GM12891 (cell line): ENCODE data around the gene ZBTB1.

ENCODE experiments used
- DNase-seq: peaks from one replicate; pipeline ENCODE4 v3.0.0; 2011; ENCODE audit warnings: low spot score; ENCODE audit not compliant: insufficient read length
- FAIRE-seq: peaks from 2 replicates; lab custom pipeline; 2011; peaks lifted over from hg19 to GRCh38; lab: Jason Lieb, UNC
- PAX5 ChIP-seq: IDR thresholded peaks from 2 replicates; pipeline ENCODE4 v1.6.1; 2011; ENCODE audit warnings: low read length, moderate library complexity, mild to moderate bottlenecking; ENCODE audit not compliant: insufficient read depth, severe bottlenecking
- POLR2A ChIP-seq: IDR thresholded peaks from 2 replicates; pipeline ENCODE4 v1.6.1; 2011; ENCODE audit warnings: low read depth, low read length, control low read depth
- POLR2AphosphoS5 ChIP-seq: IDR thresholded peaks from 2 replicates; pipeline ENCODE4 v1.6.1; 2011; ENCODE audit warnings: low read depth, low read length, control low read depth
- POU2F2 ChIP-seq: IDR thresholded peaks from 2 replicates; pipeline ENCODE4 v1.6.1; 2011; ENCODE audit warnings: low read depth, mild to moderate bottlenecking, control low read depth, low read length, moderate library complexity
- SPI1 ChIP-seq: IDR thresholded peaks from 2 replicates; pipeline ENCODE4 v1.6.1; 2011; ENCODE audit warnings: low read depth, low read length, control low read depth
- TAF1 ChIP-seq: IDR thresholded peaks from 2 replicates; pipeline ENCODE4 v1.6.1; 2011; ENCODE audit warnings: low read depth, low read length, control low read depth

ZBTB1 gene

DNA sequence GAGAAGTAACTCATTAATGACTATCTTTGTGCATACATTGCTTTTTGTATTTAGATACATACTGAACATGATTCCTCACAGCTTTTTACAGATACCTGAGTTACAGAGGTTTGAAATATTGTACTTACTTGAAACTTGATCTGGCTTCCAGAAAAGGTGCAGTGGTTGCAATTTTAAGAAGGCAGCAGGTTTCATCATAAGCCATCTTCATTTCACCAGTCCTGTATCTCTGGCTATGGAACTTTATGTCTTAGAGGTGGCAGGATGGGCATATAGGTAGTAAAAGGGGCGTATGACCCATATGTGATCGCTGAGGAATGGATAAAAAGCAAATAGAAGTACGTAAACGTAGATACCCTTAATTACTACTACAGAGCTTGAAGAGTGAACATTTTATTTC is 13.7 kb downstream of the ZBTB1 start:
- TF ChIP-seq POU2F2 (no peak), POLR2AphosphoS5 (no peak), PAX5 (no peak), POLR2A (no peak), TAF1 (no peak), SPI1 (no peak)
- no peak for FAIRE-seq
- DNase-seq: no peak

DNA sequence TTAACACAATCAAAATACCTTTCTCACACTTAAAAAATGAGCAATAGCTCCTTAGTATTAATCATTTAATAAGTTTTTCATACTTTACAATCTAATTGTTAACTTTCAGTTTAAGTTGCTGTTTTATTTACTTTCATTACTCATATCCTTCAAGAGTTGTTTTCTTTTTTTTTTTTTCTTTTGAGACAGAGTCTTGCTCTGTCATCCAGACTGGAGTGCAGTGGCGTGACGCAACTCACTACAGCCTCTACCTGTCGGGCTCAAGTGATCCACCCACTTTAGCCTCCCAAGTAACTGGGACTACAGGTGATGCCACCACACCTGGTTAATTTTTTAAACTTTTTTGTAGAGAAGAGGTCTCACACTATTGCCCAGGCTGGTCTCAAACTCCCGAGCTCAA is 16.1 kb downstream of the ZBTB1 start:
- FAIRE-seq (no peak), DNase-seq (no peak)
- TF ChIP-seq PAX5 (no peak), TAF1 (no peak), POLR2AphosphoS5 (no peak), POLR2A (no peak), POU2F2 (no peak), SPI1 (no peak)

DNA sequence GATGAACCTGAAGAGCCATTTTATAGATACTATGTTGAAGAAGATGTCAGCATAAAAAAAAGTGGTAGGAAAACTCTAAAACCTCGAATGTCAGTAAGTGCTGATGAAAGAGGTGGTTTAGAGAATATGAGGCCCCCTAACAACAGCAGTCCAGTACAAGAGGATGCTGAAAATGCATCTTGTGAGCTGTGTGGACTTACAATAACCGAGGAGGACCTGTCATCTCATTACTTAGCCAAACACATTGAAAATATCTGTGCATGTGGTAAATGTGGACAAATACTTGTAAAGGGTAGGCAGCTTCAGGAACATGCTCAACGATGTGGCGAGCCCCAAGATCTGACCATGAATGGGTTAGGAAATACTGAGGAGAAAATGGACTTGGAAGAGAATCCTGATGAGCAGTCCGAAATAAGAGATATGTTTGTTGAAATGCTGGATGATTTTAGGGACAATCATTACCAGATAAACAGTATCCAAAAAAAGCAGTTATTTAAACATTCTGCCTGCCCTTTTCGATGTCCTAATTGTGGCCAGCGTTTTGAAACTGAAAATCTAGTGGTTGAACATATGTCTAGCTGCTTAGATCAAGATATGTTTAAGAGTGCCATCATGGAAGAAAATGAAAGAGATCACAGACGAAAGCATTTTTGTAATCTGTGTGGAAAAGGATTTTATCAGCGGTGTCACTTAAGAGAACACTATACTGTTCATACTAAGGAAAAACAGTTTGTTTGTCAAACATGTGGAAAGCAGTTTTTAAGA is 18.2 kb downstream of the ZBTB1 start:
- no peak for TF ChIP-seq POU2F2
- TF ChIP-seq POLR2A: 0 out of 2 replicates have a peak, but pooled peaks have one; percentile 18
- peak; percentile 20 for FAIRE-seq

DNA sequence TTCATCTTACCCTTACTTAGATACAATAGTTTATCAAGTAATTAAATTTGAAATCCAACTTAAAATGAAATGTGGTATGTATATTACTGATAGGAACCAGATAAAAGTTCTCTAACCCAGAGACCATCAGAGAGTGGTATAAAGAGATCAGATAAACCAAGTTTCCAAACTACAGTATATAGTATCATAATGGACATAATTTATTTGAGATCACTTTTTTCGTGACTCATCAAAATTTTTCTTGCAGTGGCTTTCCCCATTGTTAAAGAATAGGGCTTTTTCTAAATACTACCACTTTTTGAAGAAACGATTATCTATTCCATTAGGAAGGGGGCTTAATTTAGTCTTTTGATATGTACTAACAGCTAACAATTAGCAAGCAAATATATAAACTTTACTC is 20.8 kb downstream of the ZBTB1 start:
- no peak for TF ChIP-seq SPI1
- TF ChIP-seq PAX5: no peak
- TF ChIP-seq POU2F2: no peak
- TF ChIP-seq POLR2AphosphoS5: no peak
- no peak for TF ChIP-seq POLR2A
- TF ChIP-seq TAF1: no peak
- FAIRE-seq: no peak
- DNase-seq: no peak

More for the DNA sequence above, 18.2 kb downstream of the ZBTB1 start:
- DNase-seq: no peak

DNA sequence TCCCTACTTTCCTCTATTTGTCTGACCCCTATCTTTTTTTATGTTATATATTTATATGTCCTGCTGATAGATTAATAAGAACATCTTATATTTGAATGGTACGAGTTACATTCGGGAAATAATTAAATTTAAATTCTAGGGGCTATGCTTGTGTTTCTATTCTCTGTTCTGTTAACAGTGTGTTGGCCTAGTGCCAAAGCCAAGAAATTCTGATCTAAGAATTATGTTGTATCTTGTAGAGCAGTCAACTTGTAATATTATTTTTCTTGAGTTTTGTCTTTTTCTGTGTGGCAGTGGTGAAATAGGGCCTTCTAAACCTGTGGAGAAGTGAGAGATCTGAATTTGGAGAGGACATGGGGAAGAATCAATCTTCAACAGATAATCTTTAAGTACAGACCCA is 27.0 kb downstream of the ZBTB1 start:
- DNase-seq (no peak), FAIRE-seq (no peak)
- no peak for TF ChIP-seq POU2F2

DNA sequence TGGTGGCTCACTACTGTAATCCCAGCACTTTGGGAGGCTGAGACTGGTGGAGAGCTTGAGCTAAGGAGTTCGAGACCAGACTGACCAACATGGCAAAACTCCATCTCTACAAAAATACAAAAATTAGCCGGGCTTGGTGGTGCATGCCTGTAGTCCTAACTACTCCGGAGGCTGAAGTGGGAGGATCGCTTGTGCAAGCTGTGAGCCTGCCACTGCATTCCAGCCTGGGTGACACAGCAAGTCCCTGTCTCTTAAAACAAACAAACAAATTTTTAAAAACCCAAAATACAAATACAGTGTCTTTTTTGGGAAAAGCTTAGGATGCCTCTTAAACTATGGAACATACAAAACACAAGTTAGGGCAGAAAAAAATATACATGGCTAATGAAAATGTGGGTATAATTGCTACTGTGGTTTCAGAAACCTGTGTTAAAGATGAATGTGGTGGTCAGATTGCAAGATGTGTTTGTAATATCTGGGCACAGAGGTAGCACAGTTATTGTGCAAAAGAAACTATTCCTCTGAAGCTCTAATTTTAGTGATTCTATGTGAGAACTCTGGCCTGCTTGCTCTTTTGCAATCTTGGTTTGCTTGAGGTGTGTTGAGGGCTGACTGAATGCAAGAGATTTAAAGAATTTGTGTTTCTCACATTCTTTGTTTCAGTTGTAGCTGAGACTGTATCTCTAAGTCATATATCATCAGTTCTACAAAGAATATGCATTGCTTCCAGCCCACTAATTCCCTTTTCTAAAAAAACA is 32.1 kb downstream of the ZBTB1 start:
- no peak for DNase-seq
- TF ChIP-seq POLR2AphosphoS5: no peak
- no peak for TF ChIP-seq POLR2A
- FAIRE-seq: no peak

DNA sequence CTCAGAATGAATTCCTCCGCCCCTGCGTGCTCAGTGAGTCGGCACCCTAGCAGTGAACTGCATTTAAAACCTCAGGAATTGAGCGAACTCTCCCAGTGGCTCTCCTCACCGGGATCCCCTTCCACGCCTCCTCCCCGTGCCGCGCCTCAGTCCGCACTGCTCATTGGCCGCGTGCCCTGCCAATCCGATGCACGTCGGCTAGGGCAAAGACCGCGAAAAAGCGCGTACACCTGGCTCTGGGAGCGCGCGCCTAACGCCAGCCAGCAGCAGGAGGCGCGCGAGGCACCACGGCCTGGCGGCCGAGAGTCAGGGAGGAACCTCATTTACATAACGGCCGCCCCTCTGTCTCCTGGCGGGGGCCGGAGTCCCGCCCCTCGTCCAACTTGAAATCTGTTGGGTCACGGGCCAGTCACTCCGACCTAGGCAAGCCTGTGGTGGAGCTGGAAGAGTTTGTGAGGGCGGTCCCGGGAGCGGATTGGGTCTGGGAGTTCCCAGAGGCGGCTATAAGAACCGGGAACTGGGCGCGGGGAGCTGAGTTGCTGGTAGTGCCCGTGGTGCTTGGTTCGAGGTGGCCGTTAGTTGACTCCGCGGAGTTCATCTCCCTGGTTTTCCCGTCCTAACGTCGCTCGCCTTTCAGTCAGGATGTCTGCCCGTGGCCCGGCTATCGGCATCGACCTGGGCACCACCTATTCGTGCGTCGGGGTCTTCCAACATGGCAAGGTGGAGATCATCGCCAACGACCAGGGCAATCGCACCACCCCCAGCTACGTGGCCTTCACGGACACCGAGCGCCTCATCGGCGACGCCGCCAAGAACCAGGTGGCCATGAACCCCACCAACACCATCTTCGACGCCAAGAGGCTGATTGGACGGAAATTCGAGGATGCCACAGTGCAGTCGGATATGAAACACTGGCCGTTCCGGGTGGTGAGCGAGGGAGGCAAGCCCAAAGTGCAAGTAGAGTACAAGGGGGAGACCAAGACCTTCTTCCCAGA is 35.9 kb downstream of the ZBTB1 start, which contains the start of gene HSPA2:
Gene HSPA2, plus strand, starts transcription at position 534 of the 995 bp plus-strand sequence. Its CDS starts 109 bp downstream, at position 643.
- DNase-seq (peak; percentile 89), FAIRE-seq (peak; percentile 99)
- TF ChIP-seq POLR2AphosphoS5 (peak; percentile 42; the same call in 1 of the 2 replicates), TAF1 (no peak), POU2F2 (peak; percentile 93), PAX5 (peak; percentile 40), SPI1 (no peak), POLR2A (peak; percentile 57)

DNA sequence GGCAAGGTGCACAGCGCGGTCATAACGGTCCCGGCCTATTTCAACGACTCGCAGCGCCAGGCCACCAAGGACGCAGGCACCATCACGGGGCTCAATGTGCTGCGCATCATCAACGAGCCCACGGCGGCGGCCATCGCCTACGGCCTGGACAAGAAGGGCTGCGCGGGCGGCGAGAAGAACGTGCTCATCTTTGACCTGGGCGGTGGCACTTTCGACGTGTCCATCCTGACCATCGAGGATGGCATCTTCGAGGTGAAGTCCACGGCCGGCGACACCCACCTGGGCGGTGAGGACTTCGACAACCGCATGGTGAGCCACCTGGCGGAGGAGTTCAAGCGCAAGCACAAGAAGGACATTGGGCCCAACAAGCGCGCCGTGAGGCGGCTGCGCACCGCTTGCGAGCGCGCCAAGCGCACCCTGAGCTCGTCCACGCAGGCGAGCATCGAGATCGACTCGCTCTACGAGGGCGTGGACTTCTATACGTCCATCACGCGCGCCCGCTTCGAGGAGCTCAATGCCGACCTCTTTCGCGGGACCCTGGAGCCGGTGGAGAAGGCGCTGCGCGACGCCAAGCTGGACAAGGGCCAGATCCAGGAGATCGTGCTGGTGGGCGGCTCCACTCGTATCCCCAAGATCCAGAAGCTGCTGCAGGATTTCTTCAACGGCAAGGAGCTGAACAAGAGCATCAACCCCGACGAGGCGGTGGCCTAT is 36.8 kb downstream of the ZBTB1 start:
- DNase-seq: no peak
- TF ChIP-seq SPI1 (no peak), POLR2A (no peak), POLR2AphosphoS5 (no peak)
- FAIRE-seq: no peak
